ENCODE measurements around the gene TMEM209. TPM values are rescaled to one million over a fixed set of nuclear protein-coding genes. Genes with fewer than 3 reads are reported as not detected.

Gene TMEM209
- total RNA-seq, 2 donors from 2014 or later: 39.9 to 47.0 TPM

- H3K4me1 Mint-ChIP-seq: peaks cover 11% of the 10 kb centered on the region
- no peaks in the 10 kb centered on the region for H3K27me3 Mint-ChIP-seq
- no peak overlapping the region for H3K4me3 Mint-ChIP-seq
- H3K9me3 Mint-ChIP-seq: no peaks in the 10 kb centered on the region
- peaks cover 53% of the 10 kb centered on the region for H3K36me3 Mint-ChIP-seq (ENCODE audit: low read depth)
- H3K27ac Mint-ChIP-seq: peak overlapping the region; percentile 33
- ATAC-seq (replicated peaks): no peak
These were observed 86.4 kb downstream of the TMEM209 start for GRCh38 chr7:130118801-130119200.

DNA sequence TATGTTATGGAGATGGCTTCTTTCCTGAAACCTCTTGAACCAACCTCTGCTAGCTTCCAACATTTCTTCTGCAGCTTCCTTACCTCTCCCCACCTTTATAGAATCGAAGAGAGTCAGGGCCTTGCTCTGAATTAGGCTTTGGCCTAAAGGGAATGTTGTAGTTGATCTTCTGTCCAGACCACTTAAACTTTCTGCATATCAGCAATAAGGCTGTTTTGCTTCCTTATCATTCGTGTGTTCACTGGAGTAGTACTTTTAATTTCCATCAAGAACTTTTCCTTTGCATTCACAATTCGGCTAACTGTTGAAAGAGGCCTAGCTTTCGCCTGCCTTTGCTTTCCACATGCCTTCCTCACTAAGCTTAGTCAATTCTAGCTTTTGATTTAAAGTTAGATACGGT, 86.9 kb downstream of the TMEM209 start:
- Mint-ChIP-seq H3K36me3 (ENCODE audit: low read depth) (peaks cover 48% of the 10 kb centered on the region), H3K27me3 (no peaks in the 10 kb centered on the region), H3K9me3 (no peaks in the 10 kb centered on the region), H3K27ac (peak overlapping the region; percentile 33), H3K4me3 (no peak overlapping the region), H3K4me1 (peaks cover 11% of the 10 kb centered on the region)
- ATAC-seq (replicated peaks): no peak

DNA sequence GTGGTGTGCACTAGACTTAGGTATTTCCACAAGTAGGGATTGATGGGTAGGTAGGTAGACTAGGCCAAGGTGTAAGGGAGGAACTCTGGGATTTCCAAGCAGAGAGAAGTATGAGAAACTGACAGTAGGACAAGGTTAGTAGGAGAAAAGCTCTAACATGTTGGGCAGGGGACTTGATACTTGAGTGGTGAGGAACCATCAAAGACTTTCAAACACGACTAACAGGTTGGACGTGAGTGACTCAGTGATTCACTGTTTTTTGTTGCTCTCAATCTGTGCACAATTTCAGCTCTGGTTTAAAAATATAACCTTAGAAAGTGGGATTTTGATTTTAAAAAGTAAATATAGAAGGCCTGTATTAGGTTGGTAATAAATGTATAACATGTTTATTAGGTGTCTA, 90.4 kb downstream of the TMEM209 start:
- no peaks in the 10 kb centered on the region for H3K27me3 Mint-ChIP-seq
- peaks cover 7% of the 10 kb centered on the region for H3K4me1 Mint-ChIP-seq
- no peak overlapping the region for H3K4me3 Mint-ChIP-seq
- no peak overlapping the region for H3K27ac Mint-ChIP-seq
- no peak for ATAC-seq (replicated peaks)
- H3K9me3 Mint-ChIP-seq: no peaks in the 10 kb centered on the region
- peaks cover 15% of the 10 kb centered on the region for H3K36me3 Mint-ChIP-seq (ENCODE audit: low read depth)

Other genes starting within 250 kb of the TMEM209 start
- gene ZC3HC1, start 154.0 kb downstream of the TMEM209 start, total RNA-seq: 10 to 100 TPM; 22.6 to 33.7 TPM
- 10 to 100 TPM; 16.2 to 21.3 TPM for gene KLHDC10, start 134.9 kb downstream of the TMEM209 start, total RNA-seq
- not detected for gene SSMEM1, start 2.5 kb upstream of the TMEM209 start, total RNA-seq
- gene CPA2, start 61.5 kb upstream of the TMEM209 start, total RNA-seq: under 1 TPM in 1 of 2 donors, not detected in 1; 0.56 TPM
- gene CPA4, start 87.8 kb upstream of the TMEM209 start, total RNA-seq: 1 to 10 TPM in 1 of 2 donors, under 1 TPM in 1; 0.22 to 4.1 TPM
- gene CPA5, start 139.4 kb upstream of the TMEM209 start, total RNA-seq: 10 to 100 TPM in 1 of 2 donors, 1 to 10 TPM in 1; 3.3 to 27.6 TPM
- not detected for gene CPA1, start 175.1 kb upstream of the TMEM209 start, total RNA-seq
- gene CEP41, start 235.6 kb upstream of the TMEM209 start, total RNA-seq: 10 to 100 TPM in 1 of 2 donors, 1 to 10 TPM in 1; 8.3 to 14.0 TPM